Mucosa of rectum (tissue), 2 donors: ENCODE measurements around the gene ADGB.
"Not testable (repeated sequence)": the region's sequence is repeated elsewhere in the genome, so short reads cannot be mapped to it uniquely, and the experiment has no call there.

Experiments used
- H3K27ac ChIP-seq, 2 donors: one replicate each; pipeline ENCODE4 v1.7.0; 2013; ENCODE audit warnings: inconsistent platforms in 2 of 2, low read depth in 2 of 2, low read length in 2 of 2
- H3K27me3 ChIP-seq, 2 donors: one replicate each; pipeline ENCODE4 v1.7.0; 2013; ENCODE audit warnings: low read length in 2 of 2; ENCODE audit not compliant: control insufficient read depth in 2 of 2, insufficient read depth in 2 of 2
- H3K36me3 ChIP-seq, 2 donors: one replicate each; pipeline ENCODE4 v1.7.0; 2013; ENCODE audit warnings: low read length in 2 of 2; ENCODE audit not compliant: control insufficient read depth in 2 of 2, insufficient read depth in 2 of 2
- H3K4me1 ChIP-seq, 2 donors: one replicate each; pipeline ENCODE4 v1.7.0; 2013; ENCODE audit warnings: low read length in 2 of 2, mild to moderate bottlenecking in 1 of 2; ENCODE audit not compliant: control insufficient read depth in 2 of 2, insufficient read depth in 2 of 2
- H3K4me3 ChIP-seq, 2 donors: one replicate each; pipeline ENCODE4 v1.7.0; 2013; ENCODE audit warnings: low read length in 2 of 2
- H3K9ac ChIP-seq, 2 donors: one replicate each; pipeline ENCODE4 v1.7.0; 2013; ENCODE audit warnings: low read length in 2 of 2, low read depth in 1 of 2, mild to moderate bottlenecking in 1 of 2
- H3K9me3 ChIP-seq, 2 donors: one replicate each; pipeline ENCODE4 v1.7.0; 2013; ENCODE audit warnings: low read length in 2 of 2; ENCODE audit not compliant: control insufficient read depth in 2 of 2
- donor health status: healthy.
- donor health status: Normal muscosa, but diverticular disease.

ADGB gene

DNA sequence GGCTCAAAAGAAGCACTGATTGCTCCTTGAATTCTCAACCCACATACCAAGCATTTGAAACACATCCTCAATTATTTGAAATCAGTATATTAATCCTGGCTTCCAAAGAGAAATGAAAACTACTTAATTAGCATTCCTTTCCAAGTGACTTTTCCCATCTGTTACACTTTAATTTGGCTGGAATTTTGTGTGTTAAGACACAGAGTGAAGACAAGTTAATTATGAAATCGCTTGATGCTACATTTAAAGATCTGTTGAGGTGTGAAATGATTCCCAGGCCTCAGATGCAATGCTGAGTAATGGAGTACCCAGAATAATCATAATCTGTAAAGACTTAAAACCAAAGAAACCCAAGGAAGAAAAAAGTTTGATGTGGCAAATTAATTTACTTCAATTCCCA is 241.4 kb downstream of the ADGB start:
- Histone ChIP-seq H3K27ac (no peak overlapping the region), H3K4me3 (no peak overlapping the region), H3K9me3 (no peaks in the 10 kb centered on the region), H3K36me3 (no peaks in the 10 kb centered on the region), H3K9ac (no peak overlapping the region), H3K27me3 (no peaks in the 10 kb centered on the region), H3K4me1 (no peaks in the 10 kb centered on the region)

DNA sequence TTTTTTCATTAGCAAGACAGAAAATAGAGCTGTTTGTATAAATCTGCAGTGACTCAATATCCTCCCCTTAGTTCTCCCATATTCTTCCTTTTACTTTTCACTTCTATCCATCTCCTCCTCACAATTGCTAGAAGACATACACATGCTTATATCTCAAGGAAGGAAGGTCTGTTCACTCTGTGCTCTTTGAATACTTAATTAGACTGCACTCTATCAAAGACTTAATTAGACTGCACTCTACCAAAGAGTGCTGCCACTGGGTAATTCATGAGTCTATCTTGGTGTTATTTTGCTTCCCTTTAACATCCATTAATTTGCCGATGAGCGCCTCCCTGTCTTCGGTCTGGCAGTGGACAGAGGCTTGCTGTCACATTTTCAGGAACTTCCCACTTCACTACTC is 241.9 kb downstream of the ADGB start:
- no peak overlapping the region for H3K9ac ChIP-seq

DNA sequence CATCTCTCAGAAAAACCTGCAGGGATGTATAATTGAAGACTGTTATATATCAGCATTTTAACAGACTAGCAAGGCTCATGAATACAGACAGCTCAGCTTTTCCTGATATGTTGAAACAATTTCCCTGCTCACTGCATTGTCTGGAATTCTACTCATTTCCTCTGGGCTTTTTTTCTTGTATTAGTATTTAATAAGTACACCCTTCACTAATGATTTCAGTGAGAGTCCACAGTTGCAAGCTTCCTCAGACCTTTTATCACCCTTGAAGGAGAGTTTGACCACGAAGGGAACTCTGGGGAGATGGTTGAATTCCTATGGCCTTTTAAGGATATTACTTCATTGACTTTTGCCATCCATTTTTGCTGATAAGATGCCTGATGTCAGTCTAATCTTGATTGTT is 248.7 kb downstream of the ADGB start:
- H3K4me3 ChIP-seq, result no peak overlapping the region
- no peak overlapping the region for H3K27ac ChIP-seq
- no peaks in the 10 kb centered on the region for H3K9me3 ChIP-seq
- H3K27me3 ChIP-seq, result no peaks in the 10 kb centered on the region
- H3K9ac ChIP-seq, result no peak overlapping the region
- no peaks in the 10 kb centered on the region for H3K4me1 ChIP-seq
- H3K36me3 ChIP-seq, result no peaks in the 10 kb centered on the region

More for the DNA sequence above, 241.9 kb downstream of the ADGB start:
- Histone ChIP-seq H3K4me3 (no peak overlapping the region), H3K36me3 (no peaks in the 10 kb centered on the region), H3K27ac (no peak overlapping the region), H3K9me3 (no peaks in the 10 kb centered on the region), H3K4me1 (no peaks in the 10 kb centered on the region), H3K27me3 (no peaks in the 10 kb centered on the region)

DNA sequence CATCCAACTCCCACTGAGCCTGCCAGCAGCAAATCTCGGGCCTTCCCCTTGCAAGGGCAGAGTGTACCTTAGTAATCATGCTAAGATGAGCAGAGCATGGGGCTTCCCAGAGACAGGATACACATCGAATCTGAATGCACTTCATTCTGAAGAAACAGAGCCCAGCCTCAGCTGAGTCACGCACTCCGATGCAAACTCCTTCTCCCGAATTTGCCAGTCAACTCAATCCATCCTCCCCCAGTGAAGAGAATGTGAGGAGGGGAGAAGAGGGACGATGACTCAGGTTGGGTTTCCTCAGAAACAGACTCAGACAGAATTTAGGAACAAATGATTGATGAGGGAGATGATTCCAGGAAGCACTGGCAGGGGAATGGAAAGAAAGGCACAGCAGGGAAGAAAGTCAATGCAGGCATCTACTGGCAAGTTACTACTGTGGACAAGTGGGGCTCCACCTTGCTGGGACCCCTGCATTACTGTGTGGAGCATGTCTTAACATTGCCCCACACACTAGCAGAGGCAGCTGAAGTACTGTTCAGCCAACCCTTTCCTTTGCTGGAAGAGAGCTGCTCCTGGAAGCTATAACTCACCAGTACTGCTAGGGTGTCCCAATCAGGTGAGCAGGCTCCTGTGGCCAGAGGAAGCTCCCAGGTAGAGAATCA is 251.6 kb downstream of the ADGB start:
- no peak overlapping the region for H3K27ac ChIP-seq

DNA sequence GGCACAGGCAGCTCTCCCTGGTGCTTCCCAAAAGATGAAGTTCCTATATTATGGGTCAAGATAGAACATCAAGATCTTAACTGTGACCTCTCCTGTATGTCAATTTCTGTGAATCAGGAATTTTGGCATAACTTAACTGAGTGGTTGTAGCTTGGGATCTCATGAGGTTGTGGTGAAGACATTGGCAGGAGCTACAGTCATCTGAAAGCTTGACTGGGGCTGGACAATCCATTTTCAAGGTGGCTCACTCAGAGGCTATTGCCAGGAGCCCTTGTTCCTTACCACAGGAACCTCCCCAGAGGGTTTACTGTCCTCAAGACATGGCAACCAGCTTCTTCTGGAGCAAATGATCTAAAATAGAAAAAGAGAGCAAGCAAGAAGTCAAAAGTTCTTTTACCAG is 252.2 kb downstream of the ADGB start:
- Histone ChIP-seq H3K27me3 (no peaks in the 10 kb centered on the region), H3K36me3 (no peaks in the 10 kb centered on the region), H3K27ac (no peak overlapping the region), H3K9ac (no peak overlapping the region), H3K4me3 (no peak overlapping the region), H3K9me3 (no peaks in the 10 kb centered on the region), H3K4me1 (no peaks in the 10 kb centered on the region)

More for the DNA sequence above, 251.6 kb downstream of the ADGB start:
- Histone ChIP-seq H3K4me3 (no peak overlapping the region), H3K27me3 (no peaks in the 10 kb centered on the region), H3K4me1 (no peaks in the 10 kb centered on the region), H3K36me3 (no peaks in the 10 kb centered on the region), H3K9me3 (no peaks in the 10 kb centered on the region), H3K9ac (no peak overlapping the region)

DNA sequence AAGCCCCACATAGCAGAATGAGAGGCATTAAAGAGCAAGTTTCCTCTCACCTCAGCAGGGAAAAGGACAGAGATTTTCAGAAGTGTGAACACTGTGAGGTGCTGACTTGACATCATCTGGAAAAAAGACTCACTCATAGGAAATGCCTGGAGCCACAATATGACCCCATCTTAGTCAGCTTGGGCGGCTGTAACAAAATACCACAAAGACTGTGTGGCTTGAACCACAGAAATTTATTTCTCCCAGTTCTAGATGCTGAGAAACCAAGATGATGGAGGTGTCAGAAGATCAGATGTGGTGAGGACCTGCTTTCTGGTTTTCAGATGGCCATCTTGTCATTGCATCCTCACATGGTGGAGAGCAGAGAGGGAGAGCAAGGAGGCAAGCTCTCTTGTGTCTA is 253.1 kb downstream of the ADGB start:
- Histone ChIP-seq H3K4me3 (no peak overlapping the region), H3K4me1 (no peaks in the 10 kb centered on the region), H3K36me3 (no peaks in the 10 kb centered on the region), H3K27ac (no peak overlapping the region), H3K9ac (no peak overlapping the region), H3K27me3 (no peaks in the 10 kb centered on the region), H3K9me3 (no peaks in the 10 kb centered on the region)

DNA sequence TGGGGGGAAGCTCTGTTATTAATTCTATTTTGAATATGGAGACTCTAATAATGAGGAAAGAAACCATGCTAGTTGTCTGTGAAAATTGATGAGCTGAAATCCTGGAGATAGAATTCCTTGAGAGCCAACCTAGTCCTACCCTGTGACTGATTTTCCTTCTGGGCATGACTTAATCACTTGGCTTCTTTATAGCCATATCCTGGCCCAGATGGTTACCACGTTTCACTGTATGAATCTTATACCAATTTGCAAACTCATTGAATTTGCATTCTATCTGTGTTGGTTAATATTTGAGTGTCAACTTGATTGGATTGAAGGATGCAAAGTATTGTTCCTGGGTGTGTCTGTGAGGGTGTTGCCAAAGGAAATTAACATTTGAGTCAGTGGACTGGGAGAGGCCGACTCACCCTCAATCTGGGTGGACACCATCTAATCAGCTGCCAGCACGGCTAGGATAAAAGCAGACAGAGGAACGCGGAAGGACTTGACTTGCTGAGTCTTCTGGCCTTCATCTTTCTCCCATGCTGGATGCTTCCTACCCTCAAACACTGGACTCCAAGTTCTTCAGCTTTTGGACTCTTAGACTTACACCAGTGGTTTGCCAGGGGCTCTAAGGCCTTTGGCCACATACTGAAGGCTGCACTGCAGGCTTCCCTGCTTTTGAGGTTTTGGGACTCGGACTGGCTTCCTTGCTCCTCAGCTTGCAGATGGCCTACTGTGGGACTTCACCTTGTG is 255.9 kb downstream of the ADGB start:
- H3K27me3 ChIP-seq, H3K9me3 ChIP-seq, H3K4me1 ChIP-seq, H3K36me3 ChIP-seq, H3K4me3 ChIP-seq, H3K27ac ChIP-seq, H3K9ac ChIP-seq: not testable (repeated sequence)

DNA sequence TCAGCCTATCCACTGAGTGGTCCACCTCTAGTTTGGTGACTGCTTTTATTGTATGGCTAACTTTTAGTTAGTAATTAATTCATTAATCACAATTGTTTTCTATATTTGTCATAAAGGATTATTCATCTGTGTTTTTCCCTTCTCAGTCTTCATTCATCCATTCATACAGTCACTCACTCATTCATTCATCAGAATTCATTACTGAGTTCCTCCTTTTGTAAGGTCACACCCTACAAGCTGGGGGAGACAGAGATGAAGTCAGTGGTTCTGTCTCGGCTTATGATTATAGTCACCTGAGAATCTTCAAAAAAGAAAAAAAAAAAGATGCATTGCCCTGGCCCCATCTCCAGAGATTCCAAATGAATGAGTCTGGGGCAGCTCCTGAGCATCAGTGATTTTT is 257.1 kb downstream of the ADGB start:
- Histone ChIP-seq H3K9me3 (no peaks in the 10 kb centered on the region), H3K36me3 (no peaks in the 10 kb centered on the region), H3K27ac (no peak overlapping the region), H3K9ac (no peak overlapping the region), H3K4me3 (no peak overlapping the region), H3K4me1 (no peaks in the 10 kb centered on the region), H3K27me3 (no peaks in the 10 kb centered on the region)

DNA sequence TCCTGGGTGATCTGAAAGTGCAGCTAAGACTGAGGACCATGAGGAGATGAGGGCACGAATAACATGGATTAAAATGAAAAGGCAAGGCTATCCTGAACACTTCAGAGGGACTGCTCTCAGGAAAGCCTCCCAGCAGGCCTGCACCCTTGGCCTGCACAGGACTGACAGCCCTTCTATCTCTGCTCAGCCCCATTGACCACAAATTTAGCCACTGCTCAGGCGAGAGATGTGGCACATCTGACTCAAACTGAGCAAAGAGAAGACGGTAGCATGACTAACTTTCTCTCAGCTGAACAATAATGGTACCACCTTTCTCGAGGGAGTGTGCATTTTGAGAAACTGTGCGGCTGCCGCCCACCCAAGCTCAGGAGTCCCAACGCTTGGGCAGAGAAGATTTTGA is 257.5 kb downstream of the ADGB start:
- Histone ChIP-seq H3K36me3 (no peaks in the 10 kb centered on the region), H3K9me3 (no peaks in the 10 kb centered on the region), H3K27me3 (no peaks in the 10 kb centered on the region), H3K4me3 (no peak overlapping the region), H3K4me1 (no peaks in the 10 kb centered on the region), H3K9ac (no peak overlapping the region), H3K27ac (no peak overlapping the region)

DNA sequence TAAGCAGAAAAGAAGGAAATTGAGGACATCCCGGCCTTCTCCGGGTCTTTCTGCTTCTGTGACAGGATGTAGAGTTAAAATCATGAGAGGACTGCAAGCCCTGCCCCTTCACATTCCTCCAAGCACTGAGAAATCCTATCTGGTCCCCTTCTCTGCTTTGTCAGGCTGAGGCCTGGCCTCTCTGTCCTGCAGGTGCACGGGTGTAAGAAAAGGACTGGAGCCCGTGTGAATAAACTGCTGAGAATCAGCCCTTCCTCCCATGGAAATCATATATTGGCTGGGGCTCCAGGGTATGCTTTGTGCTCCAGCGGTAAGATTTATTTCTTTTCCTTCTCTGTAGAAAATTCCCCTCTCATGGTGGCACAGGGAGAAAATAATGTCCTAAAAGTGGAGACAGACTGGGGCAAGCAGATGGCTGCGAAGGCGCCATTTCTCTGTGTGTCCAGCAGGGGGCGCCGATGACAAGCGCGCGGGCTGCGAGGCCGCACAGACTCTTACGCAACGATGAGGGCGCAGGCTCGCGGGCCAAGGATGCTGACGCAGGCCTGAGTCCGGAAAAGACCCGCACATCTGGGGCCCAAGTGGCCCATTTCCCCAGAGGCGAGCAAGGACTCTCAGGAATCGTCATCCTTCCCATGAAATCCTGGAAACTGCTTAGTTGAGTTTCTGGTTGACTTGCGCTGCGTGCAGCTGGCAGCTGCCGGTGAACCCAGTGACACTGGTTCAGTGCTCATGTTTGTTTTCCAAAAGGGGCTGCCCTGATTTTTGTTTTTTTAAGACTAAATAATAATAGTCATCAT is 258.6 kb downstream of the ADGB start:
- H3K4me1 ChIP-seq, result no peaks in the 10 kb centered on the region
- H3K9me3 ChIP-seq, result no peaks in the 10 kb centered on the region
- H3K4me3 ChIP-seq, result peak overlapping the region; percentile 33 to 64
- peak overlapping the region in 1 of 2 donors; percentile 57 for H3K27ac ChIP-seq
- H3K36me3 ChIP-seq, result no peaks in the 10 kb centered on the region
- H3K27me3 ChIP-seq, result no peaks in the 10 kb centered on the region
- H3K9ac ChIP-seq, result peak overlapping the region in 1 of 2 donors; percentile 34
